Measurements from ENCODE around the gene VIPAS39.

DNA sequence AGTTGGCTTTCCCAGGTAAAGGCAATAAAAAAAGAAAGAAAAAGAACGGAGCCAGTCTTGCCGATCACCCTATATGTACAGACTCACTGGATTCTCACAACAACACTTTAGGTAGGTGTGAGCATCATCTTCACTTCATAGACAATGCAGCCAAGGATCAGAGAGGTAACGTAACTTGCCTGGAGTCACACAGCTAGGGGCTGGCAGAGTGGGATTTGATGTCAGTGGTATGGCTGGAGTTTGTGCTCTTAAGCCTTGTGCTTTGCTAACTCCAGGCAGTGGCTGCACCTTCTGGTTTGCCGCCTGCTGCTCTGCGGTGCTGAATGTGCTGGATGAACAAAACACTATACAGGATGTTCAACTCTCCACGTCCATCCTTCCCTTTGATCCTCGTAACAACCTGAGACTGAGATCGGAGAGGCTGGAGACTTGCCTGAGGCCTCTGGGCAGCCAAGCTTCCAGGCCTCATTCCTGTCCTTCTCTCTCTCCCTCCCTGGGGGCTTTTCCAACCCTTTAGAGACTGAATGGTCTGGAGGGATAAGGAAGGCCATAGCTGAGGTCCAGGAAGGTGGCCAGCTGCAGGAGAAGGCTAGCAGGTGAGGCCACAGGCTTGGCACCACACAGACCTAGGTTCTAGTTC lies 33.1 kb upstream of the VIPAS39 start:
- TF ChIP-seq CREB5 (CRISPR knock-in tag; IDR thresholded peaks at IDR 0.05; ENCODE audit: low read depth) (no peak), PPARA (CRISPR knock-in tag; IDR thresholded peaks at IDR 0.05; ENCODE audit: borderline replicate concordance) (no peak), ZNF70 (CRISPR knock-in tag; IDR thresholded peaks at IDR 0.05) (no peak), RARB (CRISPR knock-in tag; IDR thresholded peaks at IDR 0.05) (no peak), ZNF8 (CRISPR knock-in tag; IDR thresholded peaks at IDR 0.05) (no peak)
- TF ChIP-seq, protein P1, sequence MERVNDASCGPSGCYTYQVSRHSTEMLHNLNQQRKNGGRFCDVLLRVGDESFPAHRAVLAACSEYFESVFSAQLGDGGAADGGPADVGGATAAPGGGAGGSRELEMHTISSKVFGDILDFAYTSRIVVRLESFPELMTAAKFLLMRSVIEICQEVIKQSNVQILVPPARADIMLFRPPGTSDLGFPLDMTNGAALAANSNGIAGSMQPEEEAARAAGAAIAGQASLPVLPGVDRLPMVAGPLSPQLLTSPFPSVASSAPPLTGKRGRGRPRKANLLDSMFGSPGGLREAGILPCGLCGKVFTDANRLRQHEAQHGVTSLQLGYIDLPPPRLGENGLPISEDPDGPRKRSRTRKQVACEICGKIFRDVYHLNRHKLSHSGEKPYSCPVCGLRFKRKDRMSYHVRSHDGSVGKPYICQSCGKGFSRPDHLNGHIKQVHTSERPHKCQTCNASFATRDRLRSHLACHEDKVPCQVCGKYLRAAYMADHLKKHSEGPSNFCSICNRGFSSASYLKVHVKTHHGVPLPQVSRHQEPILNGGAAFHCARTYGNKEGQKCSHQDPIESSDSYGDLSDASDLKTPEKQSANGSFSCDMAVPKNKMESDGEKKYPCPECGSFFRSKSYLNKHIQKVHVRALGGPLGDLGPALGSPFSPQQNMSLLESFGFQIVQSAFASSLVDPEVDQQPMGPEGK (CRISPR knock-in tag; IDR thresholded peaks at IDR 0.05; ENCODE audit: borderline replicate concordance), result no peak

Data from SK-N-SH treated with all-trans-retinoic acid at 6 μM for 48 hours (cell line).